Esophagus muscularis mucosa (tissue), 4 donors: ENCODE data around the gene ERGIC2. TPM values are rescaled to one million over a fixed set of nuclear protein-coding genes. Genes with fewer than 3 reads are reported as not detected.

Experiments
- DNase-seq: peaks from one replicate; pipeline ENCODE4 v3.0.0-alpha.2; 2017; ENCODE audit errors: extremely low spot score
- H3K27ac ChIP-seq, 4 donors: fragments of 200-600 bp; sonication (generic); replicated peaks in 1 of 4; 1 replicate in 3 of 4; 2 replicates in 1 of 4; pipeline ENCODE4 v1.5.1; 2016 to 2019; ENCODE audit warnings: mild to moderate bottlenecking in 1 of 4
- H3K27me3 ChIP-seq, 4 donors: fragments of 200-600 bp; sonication (generic); one replicate each; pipeline versions ENCODE4 v1.5.1 to v1.6.0; 2016 to 2019
- H3K36me3 ChIP-seq, 4 donors: fragments of 200-600 bp; sonication (generic); one replicate each; pipeline ENCODE4 v1.5.1; 2016 to 2019
- H3K4me1 ChIP-seq, 4 donors: fragments of 200-600 bp; sonication (generic); one replicate each; pipeline ENCODE4 v1.5.1; 2016 to 2019
- H3K4me3 ChIP-seq, 4 donors: fragments of 200-600 bp; sonication (generic); 1 replicate in 2 of 4; 2 replicates in 2 of 4; pipeline ENCODE4 v1.5.1; 2016 to 2019; ENCODE audit warnings: mild to moderate bottlenecking in 4 of 4, moderate library complexity in 1 of 4
- H3K9me3 ChIP-seq, 4 donors: fragments of 200-600 bp; sonication (generic); 1 replicate in 3 of 4; 2 replicates in 1 of 4; pipeline ENCODE4 v1.5.1; 2016 to 2019
- CTCF ChIP-seq, 3 experiments: fragments of 200-600 bp in 2 of 3; fragments of 450-650 bp in 1 of 3; sonication (generic) in 2 of 3; IDR thresholded peaks; one replicate each; pipeline ENCODE4 v1.5.1; 2017 to 2019; ENCODE audit warnings: antibody characterized with exemption in 3 of 3, mild to moderate bottlenecking in 2 of 3, moderate library complexity in 1 of 3
- EP300 ChIP-seq: sonication (generic); formaldehyde crosslinking; IDR thresholded peaks from one replicate; pipeline ENCODE4 v1.6.1; 2017; ENCODE audit warnings: antibody characterized with exemption
- POLR2A ChIP-seq: fragments of 450-650 bp; IDR thresholded peaks from one replicate; pipeline ENCODE4 v1.6.1; 2017; ENCODE audit warnings: antibody characterized with exemption, moderate library complexity, mild to moderate bottlenecking, low read depth
- POLR2AphosphoS5 ChIP-seq, 2 donors: sonication (generic); formaldehyde crosslinking; IDR thresholded peaks; one replicate each; pipeline ENCODE4 v1.6.1; 2017; ENCODE audit warnings: antibody characterized with exemption in 2 of 2
- WGBS: methylation state at CpG from one replicate; pipeline ENCODE4 v1.1.5; 2018; 5-methylcytosine and 5-hydroxymethylcytosine counted together
- intact Hi-C: fragments of 100-400 bp; cut with DNase I; formaldehyde crosslinking; loops from one replicate; pipeline ENCODE4 v1.15.1; 2023
- total RNA-seq, 4 donors: library from RNA; depleted of rRNA; stranded (reverse); fragments of >200 nt; gene quantifications; one replicate each; pipeline versions ENCODE4 v1.1.0 to v1.2.1, GENCODE V29; 2016

ERGIC2 gene
- 10 to 100 TPM; 27.2 to 86.8 (median 64.6) TPM for total RNA-seq

GRCh38 chr12:29380536-29381523, at the start of gene ERGIC2:
ERGIC2 (minus strand) TSS chr12:29381172; CDS start chr12:29371633, 9,539 bp downstream.
- intact Hi-C loops = no loop called here

GRCh38 chr12:29430716-29431044, 49.7 kb upstream of the ERGIC2 start:
- DNase-seq = no peak
- no peak overlapping the region for H3K4me3 ChIP-seq
- 100% methylated on average over 1 of the region's 2 CpGs for WGBS
- H3K4me1 ChIP-seq = no peaks in the 10 kb centered on the region
- no peaks in the 10 kb centered on the region for H3K9me3 ChIP-seq
- TF ChIP-seq EP300 (no peak), POLR2AphosphoS5 (IDR thresholded peaks at IDR 0.05) (no peak), CTCF (IDR thresholded peaks at IDR 0.05) (no peak), POLR2A (no peak)
- no peaks in the 10 kb centered on the region for H3K27me3 ChIP-seq
- intact Hi-C loops = no loop called here
- no peak overlapping the region for H3K27ac ChIP-seq
- H3K36me3 ChIP-seq = no peaks in the 10 kb centered on the region

More at GRCh38 chr12:29380536-29381523, at the start of gene ERGIC2:
- Histone ChIP-seq H3K4me1 (peaks cover 12 to 23% (median 14%) of the 10 kb centered on the region in 4 donors), H3K4me3 (peak within 1 kb of the TSS; percentile 79 to 96 (median 88)), H3K36me3 (peaks cover 0 to 5% (median 0%) of the 10 kb centered on the region in 4 donors), H3K27ac (peak within 1 kb of the TSS; percentile 84 to 88 (median 86)), H3K9me3 (no peaks in the 10 kb centered on the region), H3K27me3 (no peaks in the 10 kb centered on the region)
- TF ChIP-seq CTCF (IDR thresholded peaks at IDR 0.05) = no peak
- peak; percentile 81 to 84 for TF ChIP-seq POLR2AphosphoS5 (IDR thresholded peaks at IDR 0.05)
- peak; percentile 98 for DNase-seq
- under 1% methylated on average over 54 of the region's 55 CpGs for WGBS

GRCh38 chr12:29429999-29430715, 49.2 kb upstream of the ERGIC2 start:
- 77% methylated on average over 3 of the region's 3 CpGs for WGBS

GRCh38 chr12:29428633-29429032, 47.7 kb upstream of the ERGIC2 start:
- TF ChIP-seq POLR2AphosphoS5 (IDR thresholded peaks at IDR 0.05) (no peak), CTCF (IDR thresholded peaks at IDR 0.05) (no peak)
- H3K36me3 ChIP-seq = no peaks in the 10 kb centered on the region
- H3K4me3 ChIP-seq = no peak overlapping the region
- no peaks in the 10 kb centered on the region for H3K27me3 ChIP-seq
- intact Hi-C loops = no loop called here
- H3K4me1 ChIP-seq = no peaks in the 10 kb centered on the region
- H3K27ac ChIP-seq = no peak overlapping the region
- no peak for DNase-seq
- no peaks in the 10 kb centered on the region for H3K9me3 ChIP-seq

More at GRCh38 chr12:29429999-29430715, 49.2 kb upstream of the ERGIC2 start:
- H3K9me3 ChIP-seq = no peaks in the 10 kb centered on the region
- TF ChIP-seq EP300 (no peak), CTCF (IDR thresholded peaks at IDR 0.05) (no peak), POLR2A (no peak), POLR2AphosphoS5 (IDR thresholded peaks at IDR 0.05) (no peak)
- no peak overlapping the region for H3K27ac ChIP-seq
- H3K27me3 ChIP-seq = no peaks in the 10 kb centered on the region
- no peaks in the 10 kb centered on the region for H3K4me1 ChIP-seq
- intact Hi-C loops = no loop called here
- DNase-seq = no peak
- no peak overlapping the region for H3K4me3 ChIP-seq
- no peaks in the 10 kb centered on the region for H3K36me3 ChIP-seq
